Esophagus squamous epithelium (tissue), 5 donors: ENCODE measurements around the gene R3HCC1L. TPM values are rescaled to one million over a fixed set of nuclear protein-coding genes. Genes with fewer than 3 reads are reported as not detected.
"Not testable (repeated sequence)": the region's sequence is repeated elsewhere in the genome, so short reads cannot be mapped to it uniquely, and the experiment has no call there.

Experiments
- DNase-seq: peaks from one replicate; lab custom pipeline; 2025; lab: John Stamatoyannopoulos, UW
- H3K27ac ChIP-seq, 4 donors: fragments of 200-600 bp; sonication (generic); one replicate each; pipeline ENCODE4 v1.5.1; 2016 to 2019; ENCODE audit warnings: mild to moderate bottlenecking in 1 of 4
- H3K27me3 ChIP-seq, 4 donors: fragments of 200-600 bp; sonication (generic); 1 replicate in 3 of 4; 2 replicates in 1 of 4; pipeline versions ENCODE4 v1.5.1 to v1.6.0; 2017 to 2021; ENCODE audit warnings: antibody characterized with exemption in 1 of 4
- H3K36me3 ChIP-seq, 3 donors: fragments of 200-600 bp; sonication (generic); one replicate each; pipeline ENCODE4 v1.5.1; 2016 to 2019
- H3K4me1 ChIP-seq, 3 donors: fragments of 200-600 bp; sonication (generic); one replicate each; pipeline ENCODE4 v1.5.1; 2017 to 2019
- H3K4me3 ChIP-seq, 4 donors: fragments of 200-600 bp; sonication (generic); 1 replicate in 3 of 4; 2 replicates in 1 of 4; pipeline ENCODE4 v1.5.1; 2016 to 2019; ENCODE audit warnings: mild to moderate bottlenecking in 2 of 4, moderate library complexity in 1 of 4
- H3K9me3 ChIP-seq, 3 donors: fragments of 200-600 bp; sonication (generic); one replicate each; pipeline ENCODE4 v1.5.1; 2016 to 2019
- POLR2A ChIP-seq, 4 donors: fragments of 450-650 bp; IDR thresholded peaks; one replicate each; pipeline ENCODE4 v1.6.1; 2017; ENCODE audit warnings: antibody characterized with exemption in 4 of 4, mild to moderate bottlenecking in 4 of 4, moderate library complexity in 3 of 4
- WGBS, 2 donors: methylation state at CpG; one replicate each; pipeline ENCODE4 v1.1.5; 2018; 5-methylcytosine and 5-hydroxymethylcytosine counted together
- intact Hi-C: fragments of 100-400 bp; cut with DNase I; formaldehyde crosslinking; loops from one replicate; pipeline ENCODE4 v1.15.0; 2022
- total RNA-seq, 4 donors: library from RNA; depleted of rRNA; stranded (reverse); fragments of >200 nt; gene quantifications; one replicate each; pipeline ENCODE4 v1.1.0, GENCODE V29; 2016
- TF ChIP-seq, protein P1 (sequence below), 6 experiments: fragments of 450-650 bp in 4 of 6; fragments of 200-600 bp in 2 of 6; sonication (generic) in 2 of 6; IDR thresholded peaks; one replicate each; pipeline ENCODE4 v1.5.1; 2016 to 2019; ENCODE audit warnings: antibody characterized with exemption in 6 of 6, mild to moderate bottlenecking in 4 of 6, moderate library complexity in 4 of 6
- donor health status: DM: yes; HTN: yes; CAD: no.

Gene R3HCC1L
- total RNA-seq, 4 donors from 2014 or later: 5.5 to 12.5 (median 10.1) TPM

DNA sequence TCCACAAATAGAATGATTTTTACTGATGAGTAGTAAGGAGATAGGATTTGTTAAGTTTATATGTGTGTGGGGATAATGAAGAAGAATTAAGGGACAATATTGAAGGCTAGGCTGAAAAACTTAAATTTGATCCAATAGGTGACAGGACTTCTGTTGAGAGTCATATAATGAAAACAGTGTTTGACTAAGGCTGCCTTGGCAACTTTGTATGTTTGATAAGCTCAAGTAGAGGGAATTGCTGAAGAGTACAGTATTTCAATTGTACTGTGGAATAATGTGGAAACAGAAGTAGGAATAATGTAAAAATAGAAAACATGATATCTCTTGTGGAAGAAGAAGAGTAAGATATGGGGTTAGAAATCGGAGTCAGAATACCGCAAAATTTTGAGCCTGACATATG, 10.5 kb downstream of the R3HCC1L start:
- WGBS, 2 donors: 94 to 100% methylated on average over 2 of the region's 2 CpGs
- H3K36me3 ChIP-seq: no peaks in the 10 kb centered on the region

DNA sequence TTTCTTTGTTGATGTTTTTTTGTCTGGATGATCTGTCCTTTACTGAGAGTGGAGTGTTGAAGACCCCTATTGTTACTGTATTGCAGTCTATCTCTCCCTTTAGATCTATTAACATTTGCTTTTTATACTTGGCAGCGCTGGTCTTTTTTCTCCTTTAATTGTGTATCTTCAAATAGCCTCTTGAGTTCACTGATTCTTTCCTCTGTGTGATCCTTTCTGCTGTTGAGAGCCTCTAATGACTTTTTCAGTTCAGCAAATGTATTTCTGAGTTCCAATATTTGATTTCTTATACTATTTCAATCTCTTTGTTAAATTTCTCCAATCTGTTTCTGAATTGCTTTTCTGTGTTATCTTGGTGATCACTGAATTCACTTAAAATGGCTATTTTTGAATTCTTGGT, 15.4 kb downstream of the R3HCC1L start:
- TF ChIP-seq, protein P1, sequence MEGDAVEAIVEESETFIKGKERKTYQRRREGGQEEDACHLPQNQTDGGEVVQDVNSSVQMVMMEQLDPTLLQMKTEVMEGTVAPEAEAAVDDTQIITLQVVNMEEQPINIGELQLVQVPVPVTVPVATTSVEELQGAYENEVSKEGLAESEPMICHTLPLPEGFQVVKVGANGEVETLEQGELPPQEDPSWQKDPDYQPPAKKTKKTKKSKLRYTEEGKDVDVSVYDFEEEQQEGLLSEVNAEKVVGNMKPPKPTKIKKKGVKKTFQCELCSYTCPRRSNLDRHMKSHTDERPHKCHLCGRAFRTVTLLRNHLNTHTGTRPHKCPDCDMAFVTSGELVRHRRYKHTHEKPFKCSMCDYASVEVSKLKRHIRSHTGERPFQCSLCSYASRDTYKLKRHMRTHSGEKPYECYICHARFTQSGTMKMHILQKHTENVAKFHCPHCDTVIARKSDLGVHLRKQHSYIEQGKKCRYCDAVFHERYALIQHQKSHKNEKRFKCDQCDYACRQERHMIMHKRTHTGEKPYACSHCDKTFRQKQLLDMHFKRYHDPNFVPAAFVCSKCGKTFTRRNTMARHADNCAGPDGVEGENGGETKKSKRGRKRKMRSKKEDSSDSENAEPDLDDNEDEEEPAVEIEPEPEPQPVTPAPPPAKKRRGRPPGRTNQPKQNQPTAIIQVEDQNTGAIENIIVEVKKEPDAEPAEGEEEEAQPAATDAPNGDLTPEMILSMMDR (IDR thresholded peaks at IDR 0.05): no peak
- no peak for TF ChIP-seq POLR2A (IDR thresholded peaks at IDR 0.05)
- intact Hi-C loops: no loop called here

More for the DNA sequence above, 10.5 kb downstream of the R3HCC1L start:
- intact Hi-C loops: no loop called here
- no peak for TF ChIP-seq POLR2A (IDR thresholded peaks at IDR 0.05)
- TF ChIP-seq, protein P1 (IDR thresholded peaks at IDR 0.05): no peak
- Histone ChIP-seq H3K4me3 (no peak overlapping the region), H3K27me3 (no peaks in the 10 kb centered on the region), H3K27ac (no peak overlapping the region), H3K9me3 (peaks cover 0 to 4% (median 0%) of the 10 kb centered on the region in 3 donors), H3K4me1 (peaks cover 0 to 6% (median 0%) of the 10 kb centered on the region in 3 donors)
- DNase-seq: no peak

DNA sequence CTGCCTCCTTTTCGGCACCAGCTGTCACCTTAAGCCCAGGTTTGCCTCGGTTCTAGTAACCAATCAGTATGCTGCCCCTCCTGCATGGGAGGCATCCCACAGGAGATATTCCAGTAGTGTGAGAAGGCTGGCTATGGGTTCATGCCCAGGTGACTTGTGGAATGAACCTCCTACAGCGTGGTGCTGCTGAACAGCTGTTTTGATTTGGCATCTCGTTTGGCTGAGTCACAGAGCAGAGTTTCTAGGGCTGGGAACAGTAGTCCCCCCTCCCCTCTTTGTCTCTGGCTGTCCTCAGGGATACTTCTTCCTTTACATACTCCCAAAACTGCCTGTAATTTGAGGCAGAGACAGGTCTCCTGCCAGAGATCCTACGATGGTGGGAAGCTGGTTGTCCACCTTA, 16.1 kb downstream of the R3HCC1L start:
- TF ChIP-seq, protein P1 (IDR thresholded peaks at IDR 0.05): no peak
- TF ChIP-seq POLR2A (IDR thresholded peaks at IDR 0.05): no peak
- DNase-seq: no peak
- Histone ChIP-seq H3K4me3 (no peak overlapping the region), H3K27ac (no peak overlapping the region), H3K9me3 (peaks cover 0 to 7% (median 0%) of the 10 kb centered on the region in 3 donors), H3K4me1 (no peaks in the 10 kb centered on the region), H3K27me3 (no peaks in the 10 kb centered on the region), H3K36me3 (peaks cover 0 to 16% (median 0%) of the 10 kb centered on the region in 3 donors)
- 87 to 91% methylated on average over 4 to 5 of the region's 5 CpGs for WGBS, 2 donors
- intact Hi-C loops: no loop called here

More for the DNA sequence above, 15.4 kb downstream of the R3HCC1L start:
- Histone ChIP-seq H3K27me3 (no peaks in the 10 kb centered on the region), H3K36me3 (peaks cover 0 to 16% (median 0%) of the 10 kb centered on the region in 3 donors), H3K4me1 (no peaks in the 10 kb centered on the region), H3K27ac (no peak overlapping the region), H3K9me3 (peaks cover 0 to 7% (median 0%) of the 10 kb centered on the region in 3 donors), H3K4me3 (no peak overlapping the region)
- DNase-seq: no peak
- 92 to 100% methylated on average over 1 of the region's 1 CpG for whole genome bisulfite sequencing, 2 donors

DNA sequence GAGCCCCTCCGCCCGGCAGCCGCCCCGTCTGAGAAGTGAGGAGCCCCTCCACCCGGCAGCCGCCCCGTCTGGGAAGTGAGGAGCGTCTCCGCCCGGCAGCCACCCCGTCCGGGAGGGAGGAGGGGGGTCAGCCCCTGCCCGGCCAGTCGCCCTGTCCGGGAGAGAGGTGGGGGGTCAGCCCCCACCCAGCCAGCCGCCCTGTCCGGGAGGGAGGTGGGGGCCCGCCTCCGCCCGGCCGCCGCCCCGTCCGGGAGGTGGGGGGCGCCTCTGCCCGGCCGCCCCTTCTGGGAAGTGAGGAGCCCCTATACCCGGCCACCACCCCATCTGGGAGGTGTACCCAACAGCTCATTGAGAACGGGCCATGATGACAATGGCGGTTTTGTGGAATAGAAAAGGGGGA, 18.3 kb downstream of the R3HCC1L start:
- DNase-seq, H3K9me3 ChIP-seq, H3K4me1 ChIP-seq, H3K27ac ChIP-seq, intact Hi-C loops, H3K4me3 ChIP-seq, H3K27me3 ChIP-seq: not testable (repeated sequence)
- H3K36me3 ChIP-seq: peaks cover 0 to 36% (median 0%) of the 10 kb centered on the region in 3 donors
- no CpG with 5 or more reads among the region's 30 CpGs for WGBS, 2 donors

DNA sequence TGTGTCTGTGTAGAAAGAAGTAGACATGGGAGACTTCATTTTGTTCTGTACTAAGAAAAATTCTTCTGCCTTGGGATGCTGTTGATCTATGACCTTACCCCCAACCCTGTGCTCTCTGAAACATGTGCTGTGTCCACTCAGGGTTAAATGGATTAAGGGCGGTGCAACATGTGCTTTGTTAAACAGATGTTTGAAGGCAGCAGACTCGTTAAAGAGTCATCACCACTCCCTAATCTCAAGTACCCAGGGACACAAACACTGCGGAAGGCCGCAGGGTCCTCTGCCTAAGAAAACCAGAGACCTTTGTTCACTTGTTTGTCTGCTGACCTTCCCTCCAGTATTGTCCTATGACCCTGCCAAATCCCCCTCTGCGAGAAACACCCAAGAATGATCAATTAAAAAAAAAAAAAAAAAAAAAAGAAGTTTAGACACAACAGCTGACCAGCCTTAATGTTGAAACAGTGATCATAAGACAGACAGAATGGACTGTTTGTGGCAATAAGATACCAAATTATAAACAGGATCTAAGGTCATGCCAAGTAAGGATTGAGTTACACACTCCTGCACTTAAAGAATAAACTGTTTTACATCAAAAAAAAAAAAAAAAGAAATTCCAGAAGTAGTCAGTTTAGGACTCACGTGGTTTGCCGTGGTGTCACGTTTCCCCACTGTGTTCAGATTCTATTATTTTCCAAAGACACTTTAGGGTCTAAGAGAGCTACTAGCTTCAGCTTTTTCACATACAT, 18.9 kb downstream of the R3HCC1L start:
- H3K4me1 ChIP-seq, H3K27me3 ChIP-seq, H3K4me3 ChIP-seq, H3K27ac ChIP-seq, intact Hi-C loops, H3K9me3 ChIP-seq, DNase-seq: not testable (repeated sequence)
- H3K36me3 ChIP-seq: peaks cover 0 to 42% (median 0%) of the 10 kb centered on the region in 3 donors
- WGBS, 2 donors: 66 to 91% methylated on average over 4 to 7 of the region's 8 CpGs

DNA sequence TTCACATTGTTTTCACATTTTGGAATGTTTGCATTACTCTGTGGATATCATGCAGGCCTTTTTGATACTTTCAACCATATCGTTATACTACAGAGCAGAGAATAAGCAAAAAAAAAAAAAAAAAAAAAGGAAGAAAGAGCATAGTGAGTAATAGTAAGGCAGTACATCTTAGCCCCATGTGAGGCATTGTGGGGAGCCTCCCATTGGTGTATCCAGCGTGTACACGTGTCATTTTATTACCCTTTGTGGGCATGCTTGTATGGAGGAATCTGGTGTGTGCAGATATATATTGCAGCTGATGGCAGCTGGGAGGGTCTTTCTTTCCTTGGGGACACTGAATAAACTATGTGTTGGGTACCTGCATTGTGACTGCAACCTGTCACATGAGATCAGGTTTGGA, 19.6 kb downstream of the R3HCC1L start:
- no peak for DNase-seq
- TF ChIP-seq, protein P1 (IDR thresholded peaks at IDR 0.05): no peak
- TF ChIP-seq POLR2A (IDR thresholded peaks at IDR 0.05): no peak
- Histone ChIP-seq H3K4me3 (no peak overlapping the region), H3K36me3 (peaks cover 0 to 43% (median 0%) of the 10 kb centered on the region in 3 donors), H3K27me3 (no peaks in the 10 kb centered on the region), H3K27ac (no peak overlapping the region), H3K4me1 (no peaks in the 10 kb centered on the region), H3K9me3 (peaks cover 0 to 3% (median 0%) of the 10 kb centered on the region in 3 donors)
- intact Hi-C loops: no loop called here
- 89 to 92% methylated on average over 3 of the region's 3 CpGs for WGBS, 2 donors
